K562 (cell line): ENCODE measurements around the gene TRPM2. TPM values are rescaled to one million over a fixed set of nuclear protein-coding genes. Genes with fewer than 3 reads are reported as not detected.

Experiments
- ATAC-seq: fragments of 200-7000 bp; cut with Tn5 transposase; 3 replicates; pipeline ENCODE4 v1.9.1; 2020; ENCODE audit warnings: moderate library complexity
- BruUV-seq: library from RNA; stranded (reverse); fragments of 400-500 nt; replicated peaks from 2 replicates; lab custom pipeline; 2021; lab: Mats Ljungman, UMichigan
- CTCF ChIA-PET: fragments of 300-600 bp; formaldehyde crosslinking; extraction: SDS; loops from one replicate; lab custom pipeline; 2021; ENCODE audit warnings: low intra/inter-chr PET ratio; lab: Yijun Ruan, JAX
- POLR2A ChIA-PET: fragments of 300-600, 350-650 bp; sonication (Branson Sonifier 250); formaldehyde crosslinking; extraction: SDS; loops from one replicate; lab custom pipeline; 2021; ENCODE audit warnings: antibody characterized with exemption, inconsistent platforms; lab: Yijun Ruan, JAX
- DNase-seq, 4 experiments: peaks; one replicate each; pipeline versions ENCODE4 v3.0.0 to v3.0.0-alpha.2; 2011 to 2018; ENCODE audit warnings: low spot score in 3 of 4, mixed read lengths in 3 of 4; ENCODE audit errors: extremely low read depth in 1 of 4
- FAIRE-seq: peaks from 2 replicates; lab custom pipeline; 2011; peaks lifted over from hg19 to GRCh38; lab: Jason Lieb, UNC
- H2AFZ ChIP-seq: 2 replicates; pipeline ENCODE4 v1.6.0; 2011; ENCODE audit warnings: low read depth, low read length, control low read depth, inconsistent platforms
- H3K27ac ChIP-seq: fragments of 200-600 bp; 3 replicates; pipeline ENCODE4 v1.8.0; 2011; ENCODE audit warnings: low read depth, mild to moderate bottlenecking, control low read depth, inconsistent platforms, low read length, moderate library complexity, mixed read lengths; ENCODE audit errors: extremely low read depth
- H3K27me3 ChIP-seq, 2 experiments: fragments of 300-600 bp in 1 of 2; 2 replicates in 1 of 2; 3 replicates in 1 of 2; pipeline versions ENCODE4 v1.6.0 to v1.8.0; 2011; ENCODE audit warnings: inconsistent platforms in 2 of 2, low read length in 2 of 2, mild to moderate bottlenecking in 1 of 2, mixed read lengths in 1 of 2, moderate library complexity in 1 of 2; ENCODE audit not compliant: control insufficient read depth in 2 of 2, insufficient read depth in 2 of 2
- H3K36me3 ChIP-seq: fragments of 300-600 bp; 3 replicates; pipeline ENCODE4 v1.8.0; 2011; ENCODE audit warnings: mild to moderate bottlenecking, low read length, inconsistent platforms; ENCODE audit not compliant: control insufficient read depth, insufficient read depth
- H3K4me1 ChIP-seq, 2 experiments: fragments of 200-600 bp in 1 of 2; replicated peaks in 1 of 2; 2 replicates in 1 of 2; 3 replicates in 1 of 2; pipeline versions ENCODE4 v1.5.1 to v1.8.0; 2011; ENCODE audit warnings: inconsistent platforms in 2 of 2, low read length in 2 of 2, mild to moderate bottlenecking in 1 of 2, mixed read lengths in 1 of 2, moderate library complexity in 1 of 2; ENCODE audit not compliant: control insufficient read depth in 2 of 2, insufficient read depth in 2 of 2
- H3K4me2 ChIP-seq: 2 replicates; pipeline ENCODE4 v1.6.1; 2011; ENCODE audit warnings: low read length, control low read depth, inconsistent platforms, mixed read lengths; ENCODE audit not compliant: insufficient read depth
- H3K4me3 ChIP-seq: fragments of 200-600 bp; sonication (generic), shearing (Covaris generic); 2 replicates; pipeline ENCODE4 v1.5.1; 2016; ENCODE audit warnings: control low read depth, inconsistent platforms
- H3K79me2 ChIP-seq: fragments of 200-600 bp; 3 replicates; pipeline ENCODE4 v1.8.0; 2011; ENCODE audit warnings: low read length, inconsistent platforms; ENCODE audit not compliant: control insufficient read depth, insufficient read depth
- H3K9ac ChIP-seq, 2 experiments: 2 replicates each; pipeline versions ENCODE4 v1.6.0 to v1.6.1; 2011; ENCODE audit warnings: low read depth in 2 of 2, low read length in 2 of 2, control low read depth in 1 of 2, inconsistent platforms in 1 of 2, mild to moderate bottlenecking in 1 of 2, mixed read lengths in 1 of 2; ENCODE audit not compliant: insufficient read depth in 1 of 2
- H3K9me1 ChIP-seq: one replicate; pipeline ENCODE4 v1.6.0; 2011; ENCODE audit warnings: inconsistent platforms, mild to moderate bottlenecking, low read length, moderate library complexity; ENCODE audit not compliant: control insufficient read depth, insufficient read depth
- H3K9me3 ChIP-seq: replicated peaks from 2 replicates; pipeline ENCODE4 v1.5.1; 2011; ENCODE audit warnings: low read depth, low read length, inconsistent platforms; ENCODE audit not compliant: control insufficient read depth, insufficient read depth
- H4K20me1 ChIP-seq: replicated peaks from 2 replicates; pipeline ENCODE4 v1.6.1; 2011; ENCODE audit warnings: low read length, inconsistent platforms, mixed read lengths; ENCODE audit not compliant: control insufficient read depth, insufficient read depth
- HBP1 ChIP-seq: fragments of 450-650 bp; formaldehyde crosslinking; IDR thresholded peaks from 2 replicates; pipeline ENCODE4 v1.4.0; 2022; ENCODE audit warnings: missing genetic modification characterization
- MEIS2 ChIP-seq: fragments of 450-650 bp; IDR thresholded peaks from 2 replicates; pipeline ENCODE4 v1.6.1; 2014; ENCODE audit warnings: mild to moderate bottlenecking; ENCODE audit not compliant: partially characterized antibody
- RBFOX2 ChIP-seq: fragments of 200-400 bp; formaldehyde crosslinking; IDR thresholded peaks from 2 replicates; pipeline ENCODE4 v1.6.1; 2017; ENCODE audit warnings: low read depth, mild to moderate bottlenecking, low read length, moderate library complexity
- XRCC5 ChIP-seq: fragments of 200-400 bp; formaldehyde crosslinking; IDR thresholded peaks from 2 replicates; pipeline ENCODE4 v1.6.1; 2017; ENCODE audit warnings: low read depth, mild to moderate bottlenecking, low read length
- ZBTB17 ChIP-seq: fragments of 450-650 bp; formaldehyde crosslinking; IDR thresholded peaks from 2 replicates; pipeline ENCODE4 v1.4.0; 2020; ENCODE audit warnings: mild to moderate bottlenecking
- ZNF140 ChIP-seq: fragments of 250-450 bp; sonication (Bioruptor Pico); IDR thresholded peaks from 2 replicates; pipeline ENCODE4 v1.8.0; 2021; ENCODE audit warnings: moderate library complexity, mild to moderate bottlenecking, inconsistent platforms
- ZNF263 ChIP-seq: sonication (generic); formaldehyde crosslinking; IDR thresholded peaks from 2 replicates; pipeline ENCODE4 v1.8.0; 2022; ENCODE audit warnings: mild to moderate bottlenecking, missing genetic modification reagents, borderline replicate concordance
- ZNF384 ChIP-seq: IDR thresholded peaks from 2 replicates; pipeline ENCODE4 v1.6.1; 2012; ENCODE audit warnings: low read depth, low read length, improper control_type of control experiment
- WGBS: fragments of 100-300 bp; shearing (Covaris generic); methylation state at CpG from one replicate; pipeline ENCODE4 v1.1.6; 2016; ENCODE audit warnings: low coverage, mixed read lengths; ENCODE audit not compliant: insufficient coverage; ENCODE audit errors: missing lambda C conversion rate; 5-methylcytosine and 5-hydroxymethylcytosine counted together
- in situ Hi-C: fragments of 300-500 bp; cut with MboI; formaldehyde crosslinking; loops from 4 replicates; pipeline ENCODE4 v1.15.0; 2018; ENCODE audit warnings: inconsistent platforms, mixed read lengths
- intact Hi-C: fragments of 100-400 bp; cut with micrococcal nuclease; formaldehyde crosslinking; loops from 2 replicates; pipeline ENCODE4 v1.14.2; 2022
- polyA plus RNA-seq, 8 experiments: library from polyadenylated mRNA; depleted of rRNA in 4 of 8; stranded (reverse) in 5 of 8; unstranded in 3 of 8; fragments of >200 nt; fragmentation: Nextera tagmentation in 2 of 8; fragmentation: Illumina TruSeq in 1 of 8; extraction: Ambion mirVana in 2 of 8; extraction: Trizol in 1 of 8; gene quantifications; 2 replicates each; pipeline versions ENCODE4 v1.2.1 to v1.2.3, GENCODE V29; 2011 to 2014; ENCODE audit warnings: inconsistent platforms in 1 of 8, missing spikeins in 1 of 8
- total RNA-seq, 7 experiments: library from RNA; depleted of rRNA in 6 of 7; stranded (reverse); fragments of >200 nt in 6 of 7; fragmentation: Illumina TruSeq in 2 of 7; extraction: Trizol in 2 of 7; gene quantifications; 2 replicates each; pipeline versions ENCODE4 v1.2.1 to v1.2.3, GENCODE V29; 2011 to 2021; ENCODE audit warnings: low replicate concordance in 1 of 7
- TF ChIP-seq, protein P1 (sequence below): sonication (generic); formaldehyde crosslinking; IDR thresholded peaks from 2 replicates; pipeline ENCODE4 v1.8.1; 2022; ENCODE audit warnings: missing genetic modification reagents
- TF ChIP-seq, protein P2 (sequence below): sonication (generic); formaldehyde crosslinking; IDR thresholded peaks from 2 replicates; pipeline ENCODE4 v1.8.0; 2022; ENCODE audit warnings: missing genetic modification reagents, mild to moderate bottlenecking, borderline replicate concordance

The TRPM2 gene
- total and polyA plus RNA-seq, 9 of the 15 experiments (the other 6 are each of a cell fraction or from before 2014, with no cell fraction given): 0.33 to 2.1 (median 0.98) TPM; not detected in 2

GRCh38 chr21:44454058-44454457 lies 100.6 kb downstream of the TRPM2 start:
- Histone ChIP-seq H3K27ac (no peak overlapping the region), H3K9ac (no peak overlapping the region), H3K36me3 (no peaks in the 10 kb centered on the region), H3K9me1 (no peaks in the 10 kb centered on the region), H3K4me3 (no peak overlapping the region), H3K79me2 (no peaks in the 10 kb centered on the region), H2AFZ (no peak overlapping the region), H3K27me3 (peaks cover 31 to 57% of the 10 kb centered on the region in 2 experiments; a peak in 4 of 5 replicates), H3K4me2 (no peak overlapping the region), H3K4me1 (peaks cover 0 to 23% of the 10 kb centered on the region in 2 experiments; a peak in 1 of 5 replicates), H4K20me1 (no peaks in the 10 kb centered on the region; the same call in 1 of the 2 replicates), H3K9me3 (no peaks in the 10 kb centered on the region)
- 14% methylated on average over 5 of the region's 5 CpGs for WGBS
- DNase-seq (no peak), ATAC-seq (no peak), FAIRE-seq (no peak)
- no TSS peak for BruUV-seq
- in situ Hi-C loops (no loop called here), intact Hi-C loops (no loop called here)
- POLR2A ChIA-PET: interaction anchor here (0.6 to 0.8 kb wide), 2 partner anchors 18 to 59 kb away, joined by 3 to 4 read pairs; no protein-coding TSS in a partner anchor
- TF ChIP-seq, protein P1, sequence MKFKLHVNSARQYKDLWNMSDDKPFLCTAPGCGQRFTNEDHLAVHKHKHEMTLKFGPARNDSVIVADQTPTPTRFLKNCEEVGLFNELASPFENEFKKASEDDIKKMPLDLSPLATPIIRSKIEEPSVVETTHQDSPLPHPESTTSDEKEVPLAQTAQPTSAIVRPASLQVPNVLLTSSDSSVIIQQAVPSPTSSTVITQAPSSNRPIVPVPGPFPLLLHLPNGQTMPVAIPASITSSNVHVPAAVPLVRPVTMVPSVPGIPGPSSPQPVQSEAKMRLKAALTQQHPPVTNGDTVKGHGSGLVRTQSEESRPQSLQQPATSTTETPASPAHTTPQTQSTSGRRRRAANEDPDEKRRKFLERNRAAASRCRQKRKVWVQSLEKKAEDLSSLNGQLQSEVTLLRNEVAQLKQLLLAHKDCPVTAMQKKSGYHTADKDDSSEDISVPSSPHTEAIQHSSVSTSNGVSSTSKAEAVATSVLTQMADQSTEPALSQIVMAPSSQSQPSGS: no peak
- TF ChIP-seq HBP1 (CRISPR knock-in tag): no peak
- TF ChIP-seq, protein P2, sequence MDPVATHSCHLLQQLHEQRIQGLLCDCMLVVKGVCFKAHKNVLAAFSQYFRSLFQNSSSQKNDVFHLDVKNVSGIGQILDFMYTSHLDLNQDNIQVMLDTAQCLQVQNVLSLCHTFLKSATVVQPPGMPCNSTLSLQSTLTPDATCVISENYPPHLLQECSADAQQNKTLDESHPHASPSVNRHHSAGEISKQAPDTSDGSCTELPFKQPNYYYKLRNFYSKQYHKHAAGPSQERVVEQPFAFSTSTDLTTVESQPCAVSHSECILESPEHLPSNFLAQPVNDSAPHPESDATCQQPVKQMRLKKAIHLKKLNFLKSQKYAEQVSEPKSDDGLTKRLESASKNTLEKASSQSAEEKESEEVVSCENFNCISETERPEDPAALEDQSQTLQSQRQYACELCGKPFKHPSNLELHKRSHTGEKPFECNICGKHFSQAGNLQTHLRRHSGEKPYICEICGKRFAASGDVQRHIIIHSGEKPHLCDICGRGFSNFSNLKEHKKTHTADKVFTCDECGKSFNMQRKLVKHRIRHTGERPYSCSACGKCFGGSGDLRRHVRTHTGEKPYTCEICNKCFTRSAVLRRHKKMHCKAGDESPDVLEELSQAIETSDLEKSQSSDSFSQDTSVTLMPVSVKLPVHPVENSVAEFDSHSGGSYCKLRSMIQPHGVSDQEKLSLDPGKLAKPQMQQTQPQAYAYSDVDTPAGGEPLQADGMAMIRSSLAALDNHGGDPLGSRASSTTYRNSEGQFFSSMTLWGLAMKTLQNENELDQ (CRISPR knock-in tag): no peak
- no peak for TF ChIP-seq ZNF384
- no peak for TF ChIP-seq RBFOX2
- no peak for TF ChIP-seq ZNF263 (CRISPR knock-in tag)
- TF ChIP-seq ZBTB17 (CRISPR knock-in tag): no peak
- TF ChIP-seq XRCC5: no peak
- no peak for TF ChIP-seq ZNF140 (CRISPR knock-in tag)
- no peak for TF ChIP-seq MEIS2
- CTCF ChIA-PET: no interaction called here
